Measurements from ENCODE around the gene NAP1L4.

NAP1L4 gene

DNA sequence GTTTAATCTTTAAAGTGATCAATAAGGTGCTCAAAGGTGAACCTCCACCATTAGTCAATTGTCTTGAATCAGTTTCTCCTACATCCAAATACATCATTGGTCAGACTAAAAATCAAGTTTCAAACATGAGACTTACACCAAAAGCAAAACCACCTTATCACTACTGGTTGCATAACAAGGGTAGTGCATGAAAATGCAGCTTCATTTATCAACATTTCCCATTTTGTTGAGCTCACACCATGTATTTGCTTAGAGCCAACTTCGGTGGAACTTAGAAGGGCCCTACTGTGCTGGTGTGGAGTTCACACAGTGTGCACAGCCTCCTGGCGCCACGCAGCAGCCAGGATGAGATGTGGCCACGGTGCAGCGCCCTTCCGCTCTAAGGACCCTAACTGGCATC lies 39.8 kb downstream of the NAP1L4 start:
- Histone ChIP-seq H3K27me3 (replicated peaks; ENCODE audit: insufficient read depth, low read length) (no peaks in the 10 kb centered on the region), H4K20me1 (ENCODE audit: insufficient read depth, low read length) (0 out of 2 replicates have a peak, but pooled peaks cover 3% of the 10 kb centered on the region), H3K36me3 (replicated peaks; ENCODE audit: insufficient read depth, low read length) (peaks cover 42% of the 10 kb centered on the region), H3K9ac (ENCODE audit: low read length) (no peak overlapping the region), H3K4me2 (ENCODE audit: low read depth, low read length) (no peak overlapping the region), H3K79me2 (ENCODE audit: low read length) (peaks cover 32% of the 10 kb centered on the region), H3K4me1 (ENCODE audit: low read length) (no peaks in the 10 kb centered on the region), H3F3A (ENCODE audit: insufficient read depth, low read length) (no peaks in the 10 kb centered on the region), H3K9me2 (replicated peaks; ENCODE audit: insufficient read depth, low read length) (no peaks in the 10 kb centered on the region), H3K4me3 (ENCODE audit: low read length) (no peak overlapping the region), H2AFZ (ENCODE audit: low read length) (no peak overlapping the region), H3K9me3 (replicated peaks; ENCODE audit: insufficient read depth, low read length) (no peaks in the 10 kb centered on the region), H3K27ac (ENCODE audit: low read length) (no peak overlapping the region)
- no peak for DNase-seq
- TF ChIP-seq EZH2 (optimal IDR thresholded peaks at IDR 0.05; ENCODE audit: low read depth, low read length) (no peak), EZH2phosphoT487 (IDR thresholded peaks at IDR 0.05; ENCODE audit: low read length) (no peak)
- TF ChIP-seq, protein P1, sequence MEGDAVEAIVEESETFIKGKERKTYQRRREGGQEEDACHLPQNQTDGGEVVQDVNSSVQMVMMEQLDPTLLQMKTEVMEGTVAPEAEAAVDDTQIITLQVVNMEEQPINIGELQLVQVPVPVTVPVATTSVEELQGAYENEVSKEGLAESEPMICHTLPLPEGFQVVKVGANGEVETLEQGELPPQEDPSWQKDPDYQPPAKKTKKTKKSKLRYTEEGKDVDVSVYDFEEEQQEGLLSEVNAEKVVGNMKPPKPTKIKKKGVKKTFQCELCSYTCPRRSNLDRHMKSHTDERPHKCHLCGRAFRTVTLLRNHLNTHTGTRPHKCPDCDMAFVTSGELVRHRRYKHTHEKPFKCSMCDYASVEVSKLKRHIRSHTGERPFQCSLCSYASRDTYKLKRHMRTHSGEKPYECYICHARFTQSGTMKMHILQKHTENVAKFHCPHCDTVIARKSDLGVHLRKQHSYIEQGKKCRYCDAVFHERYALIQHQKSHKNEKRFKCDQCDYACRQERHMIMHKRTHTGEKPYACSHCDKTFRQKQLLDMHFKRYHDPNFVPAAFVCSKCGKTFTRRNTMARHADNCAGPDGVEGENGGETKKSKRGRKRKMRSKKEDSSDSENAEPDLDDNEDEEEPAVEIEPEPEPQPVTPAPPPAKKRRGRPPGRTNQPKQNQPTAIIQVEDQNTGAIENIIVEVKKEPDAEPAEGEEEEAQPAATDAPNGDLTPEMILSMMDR (IDR thresholded peaks at IDR 0.05; ENCODE audit: low read length) = no peak

DNA sequence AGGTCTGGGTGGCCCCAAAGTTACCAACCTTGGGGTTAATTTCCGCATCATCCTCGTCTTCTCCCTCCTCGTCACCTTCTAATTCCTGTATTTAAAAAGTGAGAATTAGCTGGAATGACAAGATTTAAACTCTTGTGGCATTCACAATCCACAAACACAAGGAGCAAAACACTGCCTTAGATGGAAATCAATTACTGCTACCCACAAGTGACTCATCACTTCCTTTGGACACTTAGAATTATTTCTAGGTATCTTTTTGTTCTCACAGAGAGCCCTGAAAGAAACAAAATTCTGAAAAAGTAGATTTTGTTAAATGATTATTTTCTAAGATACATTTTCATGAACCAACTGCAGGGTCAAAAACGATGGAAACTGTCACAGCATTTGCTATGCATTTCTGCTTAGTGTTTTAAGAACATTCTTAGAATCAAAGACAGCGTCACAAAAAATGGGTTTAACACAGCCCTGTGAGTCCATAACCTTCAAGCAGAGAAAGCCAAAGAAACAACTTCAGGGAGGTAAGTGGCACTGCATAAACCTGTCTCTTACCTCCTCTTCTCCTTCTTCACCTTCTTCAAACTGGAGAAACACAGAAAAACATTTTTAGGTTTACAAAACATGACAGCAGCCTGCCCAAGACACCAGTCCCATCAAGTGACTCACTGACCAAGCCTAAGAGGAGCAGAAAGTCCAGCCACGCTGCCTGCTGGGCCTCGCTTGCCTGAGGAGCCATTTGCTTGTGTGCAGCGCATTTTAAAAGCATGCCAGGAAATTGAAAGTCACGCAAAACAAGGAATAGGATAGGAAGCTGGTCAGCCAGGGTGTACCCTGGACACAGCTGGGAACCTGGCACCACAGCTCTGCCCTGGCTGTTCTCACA lies 40.7 kb downstream of the NAP1L4 start:
- Histone ChIP-seq H3K79me2 (ENCODE audit: low read length) (peaks cover 24% of the 10 kb centered on the region), H3K4me3 (ENCODE audit: low read length) (no peak overlapping the region), H4K20me1 (ENCODE audit: insufficient read depth, low read length) (0 out of 2 replicates have a peak, but pooled peaks cover 3% of the 10 kb centered on the region), H3K9me3 (replicated peaks; ENCODE audit: insufficient read depth, low read length) (no peaks in the 10 kb centered on the region), H3K4me2 (ENCODE audit: low read depth, low read length) (no peak overlapping the region), H3K36me3 (replicated peaks; ENCODE audit: insufficient read depth, low read length) (peaks cover 44% of the 10 kb centered on the region), H3K27me3 (replicated peaks; ENCODE audit: insufficient read depth, low read length) (no peaks in the 10 kb centered on the region), H3K9me2 (replicated peaks; ENCODE audit: insufficient read depth, low read length) (no peaks in the 10 kb centered on the region), H3K4me1 (ENCODE audit: low read length) (no peaks in the 10 kb centered on the region), H3F3A (ENCODE audit: insufficient read depth, low read length) (no peaks in the 10 kb centered on the region), H3K27ac (ENCODE audit: low read length) (no peak overlapping the region), H3K9ac (ENCODE audit: low read length) (no peak overlapping the region), H2AFZ (ENCODE audit: low read length) (no peak overlapping the region)
- no peak for TF ChIP-seq EZH2phosphoT487 (IDR thresholded peaks at IDR 0.05; ENCODE audit: low read length)
- TF ChIP-seq, protein P1 (IDR thresholded peaks at IDR 0.05; ENCODE audit: low read length) = no peak
- TF ChIP-seq EZH2 (optimal IDR thresholded peaks at IDR 0.05; ENCODE audit: low read depth, low read length) = no peak
- DNase-seq = no peak

DNA sequence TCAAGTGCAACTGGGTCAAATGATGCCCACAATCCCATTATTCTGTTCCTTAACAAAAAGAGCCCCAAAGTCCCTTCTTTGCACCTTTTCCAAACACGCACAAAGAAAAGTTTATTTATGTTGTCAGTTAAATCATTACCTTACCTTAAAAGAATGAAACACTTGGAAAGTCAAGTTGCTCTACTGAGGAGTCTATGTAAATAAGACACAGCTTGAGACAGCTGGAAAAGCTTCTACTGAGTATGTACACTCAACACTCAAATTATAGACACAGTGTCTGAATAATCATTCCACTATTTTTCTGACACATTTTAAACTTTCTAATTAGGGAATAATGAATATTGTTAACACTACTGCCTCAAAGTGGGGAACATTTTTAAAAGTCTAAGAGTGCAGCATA lies 41.3 kb downstream of the NAP1L4 start:
- Histone ChIP-seq H4K20me1 (ENCODE audit: insufficient read depth, low read length) (0 out of 2 replicates have a peak, but pooled peaks cover 2% of the 10 kb centered on the region), H3K4me3 (ENCODE audit: low read length) (no peak overlapping the region), H3K27ac (ENCODE audit: low read length) (no peak overlapping the region), H3K9me2 (replicated peaks; ENCODE audit: insufficient read depth, low read length) (no peaks in the 10 kb centered on the region), H3K4me2 (ENCODE audit: low read depth, low read length) (no peak overlapping the region), H3F3A (ENCODE audit: insufficient read depth, low read length) (no peaks in the 10 kb centered on the region), H3K36me3 (replicated peaks; ENCODE audit: insufficient read depth, low read length) (peaks cover 43% of the 10 kb centered on the region), H2AFZ (ENCODE audit: low read length) (no peak overlapping the region), H3K9me3 (replicated peaks; ENCODE audit: insufficient read depth, low read length) (no peaks in the 10 kb centered on the region), H3K27me3 (replicated peaks; ENCODE audit: insufficient read depth, low read length) (no peaks in the 10 kb centered on the region), H3K4me1 (ENCODE audit: low read length) (no peaks in the 10 kb centered on the region), H3K79me2 (ENCODE audit: low read length) (peaks cover 17% of the 10 kb centered on the region; the same call in 1 of the 2 replicates), H3K9ac (ENCODE audit: low read length) (no peak overlapping the region)
- DNase-seq = no peak
- no peak for TF ChIP-seq EZH2phosphoT487 (IDR thresholded peaks at IDR 0.05; ENCODE audit: low read length)
- no peak for TF ChIP-seq EZH2 (optimal IDR thresholded peaks at IDR 0.05; ENCODE audit: low read depth, low read length)
- TF ChIP-seq, protein P1 (IDR thresholded peaks at IDR 0.05; ENCODE audit: low read length) = no peak
